ENCODE data around the gene FOXQ1.

GRCh38 chr6:1321738-1322137 is 9.8 kb downstream of the FOXQ1 start:
- TF ChIP-seq CTCF (IDR thresholded peaks at IDR 0.05; ENCODE audit: borderline replicate concordance, extremely low read depth, low read length, poor library complexity, severe bottlenecking) (no peak), EZH2 (IDR thresholded peaks at IDR 0.05; ENCODE audit: borderline replicate concordance, low read depth, low read length, severe bottlenecking) (no peak)

Data from DND-41 (cell line).